ENCODE data around the gene FTO. TPM values are rescaled to one million over a fixed set of nuclear protein-coding genes. Genes with fewer than 3 reads are reported as not detected.

FTO gene
- total RNA-seq, 1 donor from 2014 or later: 106 TPM

DNA sequence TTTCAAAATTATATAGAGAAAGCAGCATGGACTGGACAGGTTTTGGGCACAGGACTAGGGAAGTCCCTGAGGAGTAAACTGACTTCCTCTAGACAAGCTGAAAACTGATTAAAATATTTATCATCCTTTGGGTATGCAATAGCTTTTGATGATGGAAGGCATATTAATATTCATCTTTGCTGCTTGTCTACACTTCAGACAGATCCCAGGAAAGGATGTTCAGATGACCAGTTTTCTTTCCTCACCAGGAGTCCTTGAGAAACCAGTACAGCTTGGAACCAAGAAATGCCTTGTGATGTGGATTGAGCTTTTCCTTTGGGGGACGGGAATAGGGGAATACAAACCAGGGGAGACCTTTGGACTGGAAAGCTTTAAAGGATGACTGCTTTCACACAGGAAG is 195.5 kb downstream of the FTO start:
- H3K9me3 Mint-ChIP-seq (ENCODE audit: unreplicated experiment): no peaks in the 10 kb centered on the region
- H3K36me3 Mint-ChIP-seq (ENCODE audit: unreplicated experiment): no peaks in the 10 kb centered on the region
- DNase-seq: no peak
- no peak overlapping the region for H3K4me3 Mint-ChIP-seq (ENCODE audit: unreplicated experiment)
- no peak overlapping the region for H3K27ac Mint-ChIP-seq (ENCODE audit: unreplicated experiment)
- no peaks in the 10 kb centered on the region for H3K27me3 Mint-ChIP-seq (ENCODE audit: unreplicated experiment)
- TF ChIP-seq, protein P1, sequence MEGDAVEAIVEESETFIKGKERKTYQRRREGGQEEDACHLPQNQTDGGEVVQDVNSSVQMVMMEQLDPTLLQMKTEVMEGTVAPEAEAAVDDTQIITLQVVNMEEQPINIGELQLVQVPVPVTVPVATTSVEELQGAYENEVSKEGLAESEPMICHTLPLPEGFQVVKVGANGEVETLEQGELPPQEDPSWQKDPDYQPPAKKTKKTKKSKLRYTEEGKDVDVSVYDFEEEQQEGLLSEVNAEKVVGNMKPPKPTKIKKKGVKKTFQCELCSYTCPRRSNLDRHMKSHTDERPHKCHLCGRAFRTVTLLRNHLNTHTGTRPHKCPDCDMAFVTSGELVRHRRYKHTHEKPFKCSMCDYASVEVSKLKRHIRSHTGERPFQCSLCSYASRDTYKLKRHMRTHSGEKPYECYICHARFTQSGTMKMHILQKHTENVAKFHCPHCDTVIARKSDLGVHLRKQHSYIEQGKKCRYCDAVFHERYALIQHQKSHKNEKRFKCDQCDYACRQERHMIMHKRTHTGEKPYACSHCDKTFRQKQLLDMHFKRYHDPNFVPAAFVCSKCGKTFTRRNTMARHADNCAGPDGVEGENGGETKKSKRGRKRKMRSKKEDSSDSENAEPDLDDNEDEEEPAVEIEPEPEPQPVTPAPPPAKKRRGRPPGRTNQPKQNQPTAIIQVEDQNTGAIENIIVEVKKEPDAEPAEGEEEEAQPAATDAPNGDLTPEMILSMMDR (IDR thresholded peaks at IDR 0.05; ENCODE audit: partially characterized antibody, unreplicated experiment): no peak
- peaks cover 5% of the 10 kb centered on the region for H3K4me1 Mint-ChIP-seq (ENCODE audit: low read depth, unreplicated experiment)

DNA sequence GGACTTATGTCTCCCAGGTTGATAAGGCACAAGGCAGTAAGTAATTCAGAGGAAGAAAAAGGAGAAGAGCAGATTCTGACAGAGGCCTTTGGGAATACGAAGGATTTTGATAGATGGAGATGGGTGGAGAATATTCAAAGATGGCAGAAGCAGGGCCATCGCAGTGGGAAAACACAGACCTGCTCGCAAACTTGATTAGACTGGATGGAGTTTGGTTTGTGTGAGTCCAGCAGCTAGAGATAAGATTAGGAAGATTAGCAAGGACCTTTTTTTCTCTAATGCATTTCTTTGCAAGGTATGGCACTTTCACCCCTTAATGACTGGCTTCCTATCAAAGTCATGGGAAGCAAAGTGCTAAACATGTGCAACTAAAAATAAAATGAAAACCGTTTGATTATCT is 196.7 kb downstream of the FTO start:
- Mint-ChIP-seq H3K9me3 (ENCODE audit: unreplicated experiment) (no peaks in the 10 kb centered on the region), H3K4me3 (ENCODE audit: unreplicated experiment) (no peak overlapping the region), H3K27me3 (ENCODE audit: unreplicated experiment) (no peaks in the 10 kb centered on the region), H3K27ac (ENCODE audit: unreplicated experiment) (no peak overlapping the region), H3K36me3 (ENCODE audit: unreplicated experiment) (no peaks in the 10 kb centered on the region), H3K4me1 (ENCODE audit: low read depth, unreplicated experiment) (peaks cover 5% of the 10 kb centered on the region)
- TF ChIP-seq, protein P1 (IDR thresholded peaks at IDR 0.05; ENCODE audit: partially characterized antibody, unreplicated experiment): no peak
- no peak for DNase-seq

DNA sequence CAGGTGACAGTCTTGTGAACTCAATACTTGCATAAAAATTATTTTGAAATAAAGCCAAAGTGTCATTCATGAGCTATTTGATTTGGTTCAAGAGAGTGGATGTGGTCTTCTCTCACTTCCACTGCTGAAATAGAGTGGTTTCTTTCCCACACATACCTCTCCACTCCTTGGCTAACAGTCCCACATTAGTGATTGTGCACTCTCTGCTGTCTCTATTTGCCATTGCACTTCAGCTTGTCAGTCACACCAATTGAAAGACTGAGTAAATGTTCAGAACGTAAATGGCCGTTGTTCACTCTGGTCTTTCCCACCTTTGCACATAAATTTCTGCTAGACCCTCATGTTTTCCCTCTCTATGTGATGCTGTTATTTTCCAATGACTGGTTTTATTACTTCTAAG is 197.5 kb downstream of the FTO start:
- no peak for DNase-seq
- Mint-ChIP-seq H3K27me3 (ENCODE audit: unreplicated experiment) (no peaks in the 10 kb centered on the region), H3K4me3 (ENCODE audit: unreplicated experiment) (no peak overlapping the region), H3K9me3 (ENCODE audit: unreplicated experiment) (no peaks in the 10 kb centered on the region), H3K27ac (ENCODE audit: unreplicated experiment) (no peak overlapping the region), H3K36me3 (ENCODE audit: unreplicated experiment) (no peaks in the 10 kb centered on the region), H3K4me1 (ENCODE audit: low read depth, unreplicated experiment) (peaks cover 5% of the 10 kb centered on the region)
- TF ChIP-seq, protein P1 (IDR thresholded peaks at IDR 0.05; ENCODE audit: partially characterized antibody, unreplicated experiment): no peak

DNA sequence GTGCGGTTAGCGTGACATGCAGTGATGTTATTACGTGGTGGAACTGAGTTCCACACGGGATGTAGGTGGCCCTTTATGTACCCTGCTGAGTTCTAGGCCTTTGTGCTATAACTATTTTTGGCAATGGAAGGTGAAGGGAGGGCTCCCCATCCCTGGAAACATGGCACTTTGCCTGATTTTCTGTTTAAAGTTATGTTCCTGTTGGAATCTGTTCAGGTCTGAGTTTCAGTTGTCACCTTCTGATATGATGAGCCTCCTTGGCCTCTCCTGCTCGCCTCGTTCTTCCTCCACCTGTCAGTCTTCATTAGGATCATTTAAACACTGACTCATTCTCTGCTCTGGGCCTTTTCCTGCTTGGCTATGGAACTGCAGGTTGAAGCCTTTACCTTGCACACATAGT is 200.6 kb downstream of the FTO start:
- Mint-ChIP-seq H3K27ac (ENCODE audit: unreplicated experiment) (no peak overlapping the region), H3K27me3 (ENCODE audit: unreplicated experiment) (peaks cover 2% of the 10 kb centered on the region), H3K4me1 (ENCODE audit: low read depth, unreplicated experiment) (no peaks in the 10 kb centered on the region)

DNA sequence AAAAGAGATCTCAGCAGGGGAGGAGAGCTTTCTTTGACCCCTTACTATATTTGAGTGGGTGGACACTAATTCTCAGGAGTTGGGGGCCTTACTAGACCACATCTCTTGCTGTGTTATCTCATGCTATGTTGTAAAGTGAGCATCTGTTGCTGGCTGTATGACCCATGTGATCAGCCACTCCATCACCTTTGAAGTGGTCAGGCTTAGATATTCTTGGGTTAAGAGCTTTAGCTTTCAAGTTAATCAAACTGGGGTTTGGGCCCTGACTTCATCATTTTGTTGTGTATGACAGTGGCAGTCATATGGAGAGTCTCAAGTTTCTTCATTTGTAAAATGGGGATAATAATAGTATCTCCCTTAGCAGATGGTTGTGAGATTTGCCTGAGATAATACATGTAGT is 201.1 kb downstream of the FTO start:
- Mint-ChIP-seq H3K27ac (ENCODE audit: unreplicated experiment) (no peak overlapping the region), H3K36me3 (ENCODE audit: unreplicated experiment) (no peaks in the 10 kb centered on the region), H3K9me3 (ENCODE audit: unreplicated experiment) (no peaks in the 10 kb centered on the region), H3K27me3 (ENCODE audit: unreplicated experiment) (peaks cover 2% of the 10 kb centered on the region), H3K4me3 (ENCODE audit: unreplicated experiment) (no peak overlapping the region), H3K4me1 (ENCODE audit: low read depth, unreplicated experiment) (no peaks in the 10 kb centered on the region)
- no peak for DNase-seq
- TF ChIP-seq, protein P1 (IDR thresholded peaks at IDR 0.05; ENCODE audit: partially characterized antibody, unreplicated experiment): no peak

More for the DNA sequence above, 200.6 kb downstream of the FTO start:
- no peaks in the 10 kb centered on the region for H3K9me3 Mint-ChIP-seq (ENCODE audit: unreplicated experiment)
- H3K36me3 Mint-ChIP-seq (ENCODE audit: unreplicated experiment): no peaks in the 10 kb centered on the region
- H3K4me3 Mint-ChIP-seq (ENCODE audit: unreplicated experiment): no peak overlapping the region
- DNase-seq: no peak
- TF ChIP-seq, protein P1 (IDR thresholded peaks at IDR 0.05; ENCODE audit: partially characterized antibody, unreplicated experiment): no peak
